NCI-H2107 treated with DMSO at 0.1 percent for 48 hours (cell line): ENCODE data around the gene GPATCH2L.
A peak's percentile ranks its signal among the peaks of the same experiment; 100 is the strongest.

ENCODE experiments used
- DNase-seq: peaks from one replicate; lab custom pipeline; 2025; ENCODE audit not compliant: unreplicated experiment; lab: John Stamatoyannopoulos, UW

Gene GPATCH2L

GRCh38 chr14:76196980-76197695 lies 45.4 kb downstream of the GPATCH2L start:
- no peak for DNase-seq

GRCh38 chr14:76201162-76201561 lies 49.4 kb downstream of the GPATCH2L start:
- no peak for DNase-seq

GRCh38 chr14:76203086-76204001 lies 51.6 kb downstream of the GPATCH2L start:
- DNase-seq, result no peak

- DNase-seq, result no peak
Observed at GRCh38 chr14:76204461-76205230, 52.9 kb downstream of the GPATCH2L start.

- DNase-seq, result no peak
Observed at GRCh38 chr14:76205708-76206107, 54.0 kb downstream of the GPATCH2L start.

- no peak for DNase-seq
Observed at GRCh38 chr14:76208340-76208739, 56.6 kb downstream of the GPATCH2L start.

- DNase-seq, result no peak
Observed at GRCh38 chr14:76212242-76212641, 60.5 kb downstream of the GPATCH2L start.

GRCh38 chr14:76217179-76217578 lies 65.5 kb downstream of the GPATCH2L start:
- DNase-seq, result no peak

GRCh38 chr14:76218662-76219061 lies 66.9 kb downstream of the GPATCH2L start:
- DNase-seq, result no peak

- no peak for DNase-seq
Observed at GRCh38 chr14:76219873-76220272, 68.2 kb downstream of the GPATCH2L start.

GRCh38 chr14:76227450-76228050 lies 75.8 kb downstream of the GPATCH2L start:
- no peak for DNase-seq

GRCh38 chr14:76228138-76228537 lies 76.4 kb downstream of the GPATCH2L start:
- no peak for DNase-seq

GRCh38 chr14:76232800-76233199 lies 81.1 kb downstream of the GPATCH2L start:
- no peak for DNase-seq

- no peak for DNase-seq
Observed at GRCh38 chr14:76235628-76236027, 83.9 kb downstream of the GPATCH2L start.

- DNase-seq, result no peak
Observed at GRCh38 chr14:76236172-76237130, 84.7 kb downstream of the GPATCH2L start.

GRCh38 chr14:76237349-76237990 lies 85.7 kb downstream of the GPATCH2L start:
- DNase-seq, result no peak

GRCh38 chr14:76245097-76245496 lies 93.4 kb downstream of the GPATCH2L start:
- DNase-seq, result no peak

- peak; percentile 82 for DNase-seq
Observed at GRCh38 chr14:76250302-76250701, 98.6 kb downstream of the GPATCH2L start.

- DNase-seq, result no peak
Observed at GRCh38 chr14:76252471-76252870, 100.7 kb downstream of the GPATCH2L start.
